GM19455 (cell line): ENCODE measurements around the gene USP36.
"Not testable (repeated sequence)": the region's sequence is repeated elsewhere in the genome, so short reads cannot be mapped to it uniquely, and the experiment has no call there.

Source experiments
- ATAC-seq: cut with Tn5 transposase; IDR thresholded peaks from one replicate; pipeline ENCODE4 v1.9.1; 2021; ENCODE audit not compliant: unreplicated experiment

Gene USP36

DNA sequence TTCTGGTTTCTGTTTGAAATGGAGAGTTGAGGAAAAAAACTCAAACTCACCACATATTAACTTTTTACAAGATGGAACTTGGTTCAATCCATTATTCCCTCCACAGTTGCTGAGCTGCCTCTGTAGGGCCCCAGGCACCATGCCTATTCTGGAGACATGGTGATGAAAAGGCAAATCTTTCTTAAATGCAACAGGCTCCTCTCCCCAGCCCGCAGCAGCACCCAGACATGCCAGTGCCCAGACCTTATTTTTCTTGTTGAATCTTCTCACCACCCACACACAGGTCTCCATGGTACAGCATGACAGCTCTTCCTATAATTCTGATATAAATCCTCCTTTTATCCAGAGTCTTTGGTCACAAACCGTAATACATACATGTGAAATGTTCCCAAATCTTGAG lies 66.2 kb downstream of the USP36 start:
- no peak for ATAC-seq

DNA sequence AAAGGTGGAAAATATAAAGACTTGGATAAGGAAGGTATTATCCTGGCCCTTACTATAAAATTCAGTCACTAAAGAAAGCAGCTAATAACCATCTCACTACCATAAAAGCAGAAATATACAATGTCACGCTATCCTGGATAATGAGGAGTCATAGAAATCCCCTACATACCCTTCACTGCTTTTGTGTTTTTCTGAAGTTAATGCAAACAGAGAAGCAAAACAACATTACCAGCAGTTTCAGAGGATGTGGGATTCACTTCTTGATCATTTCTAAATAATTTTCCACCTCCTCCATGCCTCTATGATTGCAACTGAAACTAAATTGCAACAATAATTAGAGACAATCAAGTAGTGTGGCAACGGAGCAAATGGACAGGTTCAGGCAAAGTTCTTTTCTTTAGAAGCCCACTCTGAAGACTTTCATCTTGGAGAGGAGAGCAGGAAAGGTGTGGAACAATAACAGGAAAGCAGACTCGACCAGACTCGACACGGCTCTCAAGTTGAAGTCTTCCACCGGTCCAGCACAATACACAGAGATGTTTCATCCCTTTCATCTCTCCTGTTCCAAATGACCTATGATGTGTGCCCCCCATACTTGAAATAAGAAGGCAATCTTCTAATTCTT lies 68.7 kb downstream of the USP36 start:
- ATAC-seq = no peak

DNA sequence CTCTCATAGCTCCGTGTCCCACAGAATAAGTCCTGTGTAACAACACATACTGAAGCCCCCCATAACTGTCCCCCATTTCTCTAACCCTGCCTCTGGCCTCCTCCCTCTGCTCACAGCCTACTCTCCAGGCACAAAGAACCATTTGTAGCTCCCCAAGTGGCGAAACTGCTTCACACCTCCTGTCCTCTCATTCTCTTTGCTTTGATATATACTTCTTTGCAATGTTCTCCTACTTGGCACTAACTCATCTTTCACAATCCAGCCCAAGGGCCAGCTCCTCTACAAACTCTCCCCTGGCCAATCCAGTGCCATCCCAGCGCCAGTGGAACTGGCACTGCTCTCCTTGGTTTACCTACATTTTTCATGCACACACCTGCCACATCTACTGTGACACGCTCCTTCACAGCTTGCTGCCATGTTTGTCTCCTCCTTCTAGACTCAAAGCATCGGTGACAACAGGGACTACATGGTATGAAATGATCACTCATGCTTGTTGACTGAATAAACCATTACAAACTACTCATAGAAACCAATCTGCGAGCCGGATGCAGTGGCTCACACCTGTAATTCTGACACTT lies 71.3 kb downstream of the USP36 start:
- no peak for ATAC-seq

DNA sequence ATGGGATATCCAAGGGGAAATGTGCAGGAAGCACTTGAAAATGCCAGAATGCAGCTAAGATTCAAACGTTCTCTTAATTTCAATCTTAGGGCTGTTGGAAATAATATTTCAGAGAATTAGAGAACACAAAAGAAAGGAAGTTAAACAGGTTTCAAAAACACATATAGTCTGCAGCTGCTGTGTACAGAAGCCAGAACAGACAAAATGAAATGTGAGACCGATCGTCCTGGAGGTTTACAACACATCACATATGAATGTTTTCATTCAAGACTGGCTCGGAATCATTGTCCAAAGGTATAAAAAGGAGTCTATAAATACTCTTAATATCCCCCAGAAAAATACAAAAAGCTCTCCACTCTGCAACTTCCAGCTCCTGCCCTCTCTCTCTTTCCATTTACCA lies 72.8 kb downstream of the USP36 start:
- no peak for ATAC-seq

DNA sequence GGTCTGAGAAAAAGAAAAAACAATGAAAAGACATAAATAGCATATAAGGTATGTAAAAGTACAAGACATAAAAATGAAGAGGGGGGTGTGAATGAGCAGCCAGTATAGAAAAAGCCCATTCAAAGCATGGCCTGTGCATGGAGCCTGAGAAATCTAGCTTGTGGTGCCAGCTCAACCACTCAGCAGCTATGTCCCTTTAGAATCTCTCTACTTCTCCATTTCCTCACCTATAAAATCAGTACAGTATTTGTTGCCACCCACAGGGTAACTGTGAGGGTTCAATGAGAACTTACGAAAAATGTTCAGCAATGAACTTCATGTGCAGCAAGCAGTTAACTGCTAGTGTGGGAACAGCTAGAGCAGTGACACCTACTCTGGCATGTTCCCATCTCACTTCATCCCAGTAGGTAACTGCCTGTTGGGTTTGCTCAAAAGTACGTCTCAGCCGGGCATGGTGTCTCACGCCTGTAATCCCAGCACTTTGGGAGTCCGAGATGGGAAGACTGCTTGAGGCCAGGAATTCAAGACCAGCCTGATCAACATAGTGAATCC lies 73.8 kb downstream of the USP36 start:
- ATAC-seq = no peak

DNA sequence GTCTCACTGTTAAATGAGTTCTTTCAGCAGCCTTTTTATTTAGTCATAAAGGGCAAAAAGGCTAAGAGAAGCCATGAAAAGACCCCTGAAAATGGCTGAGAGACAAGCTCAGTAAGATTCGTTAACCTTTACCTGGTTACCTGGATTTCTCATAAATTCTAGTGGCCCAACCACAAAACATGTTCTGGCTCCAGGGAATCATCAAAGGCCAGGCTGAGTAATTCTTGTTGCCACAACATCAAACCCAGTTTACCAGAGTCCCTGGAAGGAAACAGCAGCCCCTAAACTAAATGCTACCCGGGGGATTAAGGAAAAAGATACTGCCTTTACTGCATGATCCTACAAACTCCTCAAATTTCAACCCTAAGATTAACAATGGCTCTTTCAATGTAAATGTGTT lies 74.4 kb downstream of the USP36 start:
- no peak for ATAC-seq

DNA sequence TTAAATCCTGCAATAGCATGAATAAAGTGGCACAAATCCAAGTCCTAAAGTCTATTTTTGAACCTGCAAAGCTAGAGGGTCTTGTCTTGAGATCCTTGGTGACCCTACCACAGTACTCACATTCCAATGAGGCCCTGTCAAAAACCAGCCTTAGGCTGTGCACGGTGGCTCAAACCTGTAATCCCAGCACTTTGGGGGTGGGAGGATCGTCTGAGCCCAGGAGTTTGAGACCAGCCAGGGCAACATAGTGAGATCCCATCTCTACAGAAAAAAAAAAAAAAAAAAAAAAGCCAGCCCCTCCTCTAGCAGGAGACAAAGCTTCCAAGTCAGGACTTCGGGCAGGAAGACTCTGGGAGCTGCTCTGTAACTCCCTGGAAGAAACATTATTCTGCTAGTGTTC lies 74.8 kb downstream of the USP36 start:
- ATAC-seq = no peak

DNA sequence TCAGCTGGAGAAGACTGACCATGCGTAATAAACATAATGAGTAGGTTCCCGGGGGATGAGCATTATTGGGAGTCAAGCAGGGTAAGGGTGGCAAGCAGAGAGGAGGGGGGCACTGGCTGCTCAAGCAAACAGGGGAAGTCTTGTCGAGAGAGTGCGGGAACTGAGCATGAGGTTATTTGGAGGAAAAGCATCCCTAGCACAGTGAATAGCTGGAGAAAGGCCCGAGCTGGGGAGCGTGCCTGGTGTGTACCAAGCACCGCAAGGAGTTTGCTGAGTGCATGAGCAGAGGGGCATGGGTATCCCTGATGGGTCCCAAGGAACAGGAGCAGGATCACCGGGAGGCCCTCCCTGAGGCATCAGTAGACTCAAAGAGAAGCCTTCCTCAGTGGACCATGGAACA lies 75.7 kb downstream of the USP36 start:
- no peak for ATAC-seq

DNA sequence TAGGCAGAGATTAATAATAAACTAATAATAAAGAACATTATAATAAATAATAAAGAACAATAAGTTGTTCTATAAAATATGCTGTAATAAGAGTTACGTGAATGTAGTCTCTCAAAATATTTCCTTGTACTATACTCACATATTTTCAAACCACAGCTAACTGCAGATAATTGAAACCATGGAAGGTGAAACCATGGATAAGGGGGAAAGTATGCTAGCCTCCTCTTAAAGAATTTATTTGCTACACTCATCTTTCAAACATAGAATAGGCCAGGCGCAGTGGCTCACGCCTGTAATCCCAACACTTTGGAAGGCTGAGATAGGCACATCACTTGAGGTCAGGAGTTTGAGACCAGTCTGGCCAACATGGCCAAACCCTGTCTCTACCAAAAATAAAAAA lies 77.1 kb downstream of the USP36 start:
- ATAC-seq = no peak

DNA sequence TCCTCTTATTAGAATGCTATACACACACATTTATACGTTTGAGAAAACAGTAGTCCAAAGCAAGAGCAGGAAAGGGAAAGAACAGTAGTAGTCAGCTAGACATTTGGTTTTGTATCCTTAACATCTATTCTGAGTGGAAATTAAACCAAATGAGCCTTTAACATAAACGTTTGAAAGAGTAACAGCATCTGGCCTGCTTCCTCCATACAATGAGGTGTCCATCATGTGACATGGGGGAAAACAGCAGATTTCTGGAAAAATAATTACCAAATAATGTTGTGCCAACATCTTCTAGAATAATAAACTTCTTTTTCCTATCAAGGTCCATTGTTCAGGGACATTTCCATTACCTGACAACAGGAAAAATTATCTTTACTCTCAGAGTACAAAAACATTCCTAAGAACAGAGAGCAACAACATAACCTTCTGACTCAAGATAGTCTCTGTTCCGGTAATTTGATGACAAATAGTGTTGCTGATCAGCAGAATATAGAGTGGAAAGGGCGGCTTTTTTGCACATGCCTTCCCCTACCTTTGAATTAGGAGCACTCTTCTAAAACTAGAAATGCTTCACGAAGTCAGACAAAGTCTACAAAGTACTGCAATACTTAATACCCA lies 78.7 kb downstream of the USP36 start:
- no peak for ATAC-seq

DNA sequence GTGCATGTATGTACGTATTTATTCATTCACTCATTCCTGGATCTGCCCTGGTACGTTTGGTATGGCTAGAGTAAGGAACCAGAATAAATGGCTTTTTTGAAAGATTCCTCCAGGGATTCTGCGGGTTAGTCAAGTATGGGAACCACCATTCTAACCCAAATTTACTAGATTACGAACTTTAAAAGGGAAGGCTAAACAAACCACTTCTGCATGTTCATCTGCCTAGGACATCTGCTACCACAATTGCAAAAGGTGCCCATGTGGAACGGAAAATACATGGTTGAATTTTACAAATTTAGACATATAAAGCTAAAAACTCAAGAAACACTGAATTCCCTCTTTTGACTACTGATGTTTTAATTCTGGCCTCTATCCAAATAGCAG lies 80.7 kb downstream of the USP36 start:
- ATAC-seq = no peak

DNA sequence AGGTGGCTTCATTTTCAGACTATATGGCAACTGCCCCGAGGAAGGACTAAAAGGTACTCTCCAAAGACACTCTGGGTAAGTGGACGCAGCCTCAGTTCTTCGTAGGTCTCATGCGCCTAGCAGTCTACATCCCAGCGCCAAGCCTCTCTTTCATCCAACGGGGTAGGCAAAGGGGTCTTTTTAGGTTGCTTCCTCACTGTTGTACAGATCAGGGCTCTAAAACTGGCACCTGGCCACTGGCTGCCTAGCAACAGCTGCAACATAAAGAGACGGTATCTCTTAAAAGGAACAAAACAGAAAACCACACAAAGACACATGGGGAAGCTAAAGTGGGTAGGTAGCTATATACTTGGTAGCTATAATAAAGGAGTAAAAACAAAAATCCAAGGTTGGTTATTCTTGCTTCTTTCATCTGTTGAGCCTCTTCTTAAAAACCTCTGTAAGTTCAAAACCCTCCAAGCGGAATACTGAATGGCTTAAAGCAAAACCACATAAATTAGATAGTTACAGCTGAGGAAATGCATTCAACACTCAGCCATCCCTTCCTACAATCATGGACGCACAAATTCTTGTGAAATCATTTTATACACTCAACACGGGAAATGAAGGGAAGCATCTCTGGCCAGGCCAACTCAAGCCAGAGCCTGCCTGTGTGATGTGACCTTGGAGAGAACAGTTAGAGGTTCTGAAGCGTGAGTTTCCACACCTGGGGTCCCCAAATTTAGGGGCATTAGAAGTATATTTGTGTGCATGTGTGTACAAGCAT lies 81.2 kb downstream of the USP36 start:
- no peak for ATAC-seq

DNA sequence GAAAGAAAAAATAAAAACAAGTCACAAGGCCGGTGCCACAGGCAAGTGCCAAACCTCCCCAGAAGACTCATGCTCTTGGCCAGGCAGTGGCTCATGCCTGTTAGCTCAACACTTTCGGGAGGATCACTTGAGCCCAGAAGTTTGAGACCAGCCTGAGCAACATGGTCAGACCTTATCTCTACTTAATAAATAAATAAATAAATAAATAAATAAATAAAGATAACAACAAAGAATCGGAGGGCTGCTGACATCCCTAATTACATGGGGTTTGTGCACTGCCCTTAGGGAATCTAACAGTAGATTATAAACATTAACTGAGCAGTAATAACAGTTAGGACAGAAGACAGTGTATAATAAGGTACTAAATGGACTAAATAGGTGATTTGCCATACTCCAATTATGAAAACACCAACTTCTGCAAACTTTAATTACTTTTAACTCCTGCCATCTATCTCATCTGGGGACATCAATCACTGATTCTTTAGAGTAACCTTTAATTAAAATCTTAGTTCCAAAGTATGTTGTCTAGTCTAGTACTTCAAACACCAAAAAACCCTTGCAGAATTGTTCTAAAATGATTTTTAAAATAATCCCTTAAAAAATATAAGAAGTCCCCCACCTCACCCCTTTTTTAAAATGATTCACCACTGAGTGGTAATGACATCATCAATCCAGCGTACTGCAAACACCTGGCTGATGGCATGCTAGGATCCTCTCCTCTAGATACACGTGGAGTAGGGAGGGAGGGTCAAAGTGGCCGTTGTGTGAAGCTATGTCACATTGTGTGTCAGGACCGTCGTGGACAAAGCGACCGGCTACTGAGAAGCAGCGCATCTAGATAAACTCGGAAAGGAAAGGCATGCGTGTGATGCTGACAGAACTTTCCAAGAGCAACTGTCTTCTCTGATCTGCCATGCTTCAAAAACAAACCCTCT lies 87.0 kb downstream of the USP36 start:
- no peak for ATAC-seq

DNA sequence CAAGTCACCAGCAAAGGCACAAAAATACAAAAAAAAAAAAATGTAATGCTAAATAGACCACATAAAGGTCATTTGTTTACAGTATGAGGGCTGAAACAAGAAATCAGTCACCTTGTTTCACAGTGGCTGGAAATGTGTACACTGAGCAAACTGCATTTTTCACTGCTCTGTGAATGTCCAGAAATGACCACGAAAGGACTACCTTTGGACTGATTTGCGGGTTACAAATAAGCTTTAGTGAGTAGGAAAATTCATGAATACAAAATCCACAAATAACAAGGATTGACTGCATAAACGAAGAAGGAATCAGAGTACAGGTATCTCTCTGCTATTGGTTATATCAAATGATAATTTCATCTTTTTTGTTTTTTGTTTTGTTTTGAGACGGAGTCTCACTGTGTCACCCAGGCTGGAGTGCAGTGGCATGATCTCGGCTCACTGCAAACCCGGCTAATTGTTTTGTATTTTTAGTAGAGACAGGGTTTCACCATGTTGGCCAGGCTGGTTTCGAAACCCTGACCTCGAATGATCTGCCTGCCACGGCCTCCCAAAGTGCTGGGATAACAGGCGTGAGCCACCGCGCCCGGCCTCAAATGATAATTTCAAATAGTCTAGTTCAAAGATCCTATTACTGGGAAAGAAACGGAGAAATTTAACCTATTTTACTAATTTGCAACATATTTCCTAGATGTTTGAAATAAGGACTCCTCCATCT lies 89.0 kb downstream of the USP36 start:
- ATAC-seq = no peak

DNA sequence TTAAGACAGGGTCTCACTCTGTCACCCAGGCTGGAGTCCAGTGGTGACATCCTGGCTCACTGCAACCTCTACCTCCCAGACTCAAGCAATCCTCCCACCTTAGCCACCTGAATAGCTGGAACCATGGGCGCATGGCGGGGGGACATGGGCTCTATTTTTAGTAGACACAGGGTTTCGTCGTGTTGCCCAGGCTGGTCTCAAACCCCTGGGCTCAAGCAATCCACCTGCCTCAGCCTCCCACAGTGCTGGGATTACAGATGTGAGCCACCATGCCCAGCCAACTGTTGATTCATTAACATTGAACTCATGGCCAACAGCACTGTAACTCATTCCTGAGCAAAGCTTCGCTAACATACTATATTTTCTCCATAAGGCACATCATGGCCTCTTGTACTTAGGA lies 89.6 kb downstream of the USP36 start:
- ATAC-seq = not testable (repeated sequence)

DNA sequence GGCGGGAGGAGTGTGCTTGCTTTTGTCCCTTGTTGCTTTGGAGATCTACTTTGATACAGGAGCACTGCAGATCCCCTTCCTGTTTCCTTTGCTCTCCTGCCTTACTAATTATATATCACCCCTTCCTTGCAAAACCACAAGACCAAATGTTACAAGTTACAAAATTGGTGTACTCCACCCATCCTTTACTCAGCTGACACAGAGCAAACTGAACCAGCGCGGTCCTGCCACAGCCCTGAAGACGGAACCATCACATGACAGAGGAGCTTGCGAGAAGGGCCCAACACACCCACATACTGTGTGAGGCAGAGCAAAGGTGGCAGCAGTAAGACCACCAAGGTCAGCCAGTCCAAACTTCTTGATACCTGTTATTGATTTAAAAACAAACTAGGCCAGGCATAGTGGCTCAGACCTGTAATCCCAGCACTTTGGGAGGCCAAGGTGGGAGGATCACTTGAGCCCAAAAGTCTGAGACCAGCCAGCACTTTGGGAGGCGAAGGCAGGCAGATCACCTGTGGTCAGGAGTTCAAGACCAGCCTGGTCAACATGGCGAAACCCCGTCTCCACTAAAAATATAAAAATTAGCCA lies 91.8 kb downstream of the USP36 start:
- no peak for ATAC-seq

DNA sequence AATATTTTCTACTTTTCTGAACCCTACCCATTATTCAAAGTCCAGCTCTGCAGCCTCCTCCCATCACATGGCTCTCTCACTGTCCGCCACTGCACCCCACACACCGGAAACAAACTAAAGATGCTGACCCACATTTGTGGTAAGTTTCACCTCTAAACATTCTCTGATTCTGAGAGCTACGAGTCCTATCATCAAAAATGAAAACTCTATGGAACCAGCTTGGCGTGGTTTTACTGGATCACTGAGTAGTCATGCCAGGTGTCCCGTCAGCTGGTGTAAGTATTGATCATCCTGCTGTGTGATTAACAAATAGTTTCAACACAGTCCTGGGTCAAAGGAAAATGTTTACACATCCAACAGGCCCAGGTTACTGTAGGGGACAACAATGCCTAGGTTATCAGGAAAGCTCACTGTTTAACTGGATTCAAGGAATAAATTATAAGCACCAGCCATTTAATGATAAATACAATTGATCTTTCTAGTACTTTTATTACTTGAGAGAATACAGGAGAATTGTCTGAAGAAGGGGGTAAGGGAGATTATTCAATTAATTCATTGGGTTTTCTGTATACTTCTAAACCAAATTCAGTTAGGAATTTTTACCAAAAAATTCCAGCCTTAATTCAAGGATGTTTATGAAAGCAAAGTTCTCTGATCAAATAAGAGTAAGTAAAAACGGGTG lies 92.4 kb downstream of the USP36 start:
- no peak for ATAC-seq

DNA sequence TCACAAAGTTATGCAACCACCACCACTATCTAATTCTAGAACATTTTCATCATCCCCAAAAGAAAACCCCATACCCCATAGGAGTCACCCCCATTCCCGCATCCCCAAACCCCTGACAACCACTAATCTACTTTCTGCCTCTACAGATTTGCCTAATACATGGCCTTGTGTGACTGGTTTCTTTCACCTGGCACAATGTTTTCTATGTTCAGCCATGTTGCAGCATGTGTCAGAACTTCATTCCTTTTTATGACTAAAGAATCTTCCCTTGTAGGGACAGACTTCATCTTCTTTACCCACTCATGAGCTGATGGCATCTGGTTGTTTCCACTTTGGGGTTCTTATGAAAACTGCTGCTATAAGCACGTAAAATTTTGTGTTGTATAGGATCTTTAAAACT lies 93.1 kb downstream of the USP36 start:
- ATAC-seq = no peak

DNA sequence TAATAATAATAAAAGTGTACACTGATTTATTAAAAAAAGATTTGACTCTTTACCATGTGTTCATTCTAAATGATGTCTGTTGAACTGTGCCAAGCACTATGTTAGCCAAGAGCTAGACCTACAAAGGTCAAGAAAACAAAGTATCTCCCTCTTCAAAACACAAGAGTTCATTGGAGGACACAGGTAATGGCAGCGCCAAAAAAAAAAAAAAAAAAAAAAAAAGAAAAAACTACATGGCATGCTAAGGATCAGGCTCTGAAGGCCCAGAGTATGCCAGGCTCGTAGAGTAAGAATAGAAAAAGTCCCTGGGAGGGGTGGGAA lies 93.7 kb downstream of the USP36 start:
- no peak for ATAC-seq
